A549 (cell line): Measurements from ENCODE around the gene MAPK1.

Source experiments
- CTCF ChIP-seq: fragments of >200 bp; sonication (Bioruptor Twin); formaldehyde crosslinking; IDR thresholded peaks from 3 replicates; pipeline ENCODE4 v1.5.1; 2016
- JUN ChIP-seq, 2 experiments: fragments of >200 bp; sonication (Bioruptor Twin); formaldehyde crosslinking; IDR thresholded peaks; 2 replicates in 1 of 2; 3 replicates in 1 of 2; pipeline ENCODE4 v1.6.1; 2016 to 2017
- POLR2A ChIP-seq: IDR thresholded peaks from 2 replicates; pipeline ENCODE4 v1.6.1; 2012; ENCODE audit warnings: mild to moderate bottlenecking, low read length
- RFX5 ChIP-seq: fragments of 450-650 bp; IDR thresholded peaks from 2 replicates; pipeline ENCODE4 v1.7.1; 2014; ENCODE audit warnings: antibody characterized with exemption, mild to moderate bottlenecking, moderate library complexity
- SMC3 ChIP-seq: fragments of >200 bp; sonication (Bioruptor Twin); formaldehyde crosslinking; IDR thresholded peaks from 3 replicates; pipeline ENCODE4 v1.6.1; 2018; ENCODE audit warnings: inconsistent platforms

DNA sequence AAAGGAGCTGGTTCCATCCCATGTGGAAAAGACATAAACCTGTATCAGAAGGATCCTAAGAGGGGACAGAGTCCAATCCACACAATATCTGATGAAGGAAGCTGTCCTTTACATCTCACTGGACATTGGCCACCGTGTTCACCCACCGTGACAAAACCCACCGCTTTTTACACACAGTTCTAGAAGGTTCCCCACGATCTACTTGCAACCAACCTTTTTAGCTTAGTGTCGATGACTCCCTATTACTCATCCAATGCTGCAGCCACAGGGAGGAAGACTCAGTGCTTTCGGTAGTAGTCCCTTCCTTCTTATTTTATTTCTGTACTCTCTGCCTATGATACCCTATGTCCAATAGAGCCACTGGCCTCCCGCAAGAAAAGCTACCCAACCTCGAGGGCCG, 65.4 kb downstream of the MAPK1 start:
- no peak for TF ChIP-seq POLR2A
- TF ChIP-seq SMC3 = no peak
- no peak for TF ChIP-seq CTCF
- TF ChIP-seq RFX5 = no peak
- no peak for TF ChIP-seq JUN (IDR thresholded peaks at IDR 0.05)
